ENCODE measurements around the gene GPD1.

DNA sequence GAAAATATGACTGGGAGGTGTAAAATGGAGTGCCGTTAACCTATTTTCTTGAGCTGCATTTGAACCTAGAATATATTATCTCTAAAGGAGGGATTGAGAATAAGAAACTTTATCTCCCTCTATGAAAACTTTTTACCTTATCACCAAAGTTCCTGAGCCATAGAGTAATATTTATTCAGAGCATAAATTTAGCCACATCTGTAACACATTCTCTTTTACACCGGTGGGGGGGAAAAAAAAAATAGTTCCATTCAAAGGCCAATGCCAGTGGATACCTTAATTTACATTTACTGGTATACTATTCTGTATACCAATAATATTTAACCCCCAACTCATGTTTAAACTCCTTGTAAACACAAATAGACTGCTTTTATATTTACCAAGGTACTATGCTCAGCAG lies 41.6 kb downstream of the GPD1 start:
- no peak for TF ChIP-seq EZH2 (IDR thresholded peaks at IDR 0.05)
- TF ChIP-seq, protein P1, sequence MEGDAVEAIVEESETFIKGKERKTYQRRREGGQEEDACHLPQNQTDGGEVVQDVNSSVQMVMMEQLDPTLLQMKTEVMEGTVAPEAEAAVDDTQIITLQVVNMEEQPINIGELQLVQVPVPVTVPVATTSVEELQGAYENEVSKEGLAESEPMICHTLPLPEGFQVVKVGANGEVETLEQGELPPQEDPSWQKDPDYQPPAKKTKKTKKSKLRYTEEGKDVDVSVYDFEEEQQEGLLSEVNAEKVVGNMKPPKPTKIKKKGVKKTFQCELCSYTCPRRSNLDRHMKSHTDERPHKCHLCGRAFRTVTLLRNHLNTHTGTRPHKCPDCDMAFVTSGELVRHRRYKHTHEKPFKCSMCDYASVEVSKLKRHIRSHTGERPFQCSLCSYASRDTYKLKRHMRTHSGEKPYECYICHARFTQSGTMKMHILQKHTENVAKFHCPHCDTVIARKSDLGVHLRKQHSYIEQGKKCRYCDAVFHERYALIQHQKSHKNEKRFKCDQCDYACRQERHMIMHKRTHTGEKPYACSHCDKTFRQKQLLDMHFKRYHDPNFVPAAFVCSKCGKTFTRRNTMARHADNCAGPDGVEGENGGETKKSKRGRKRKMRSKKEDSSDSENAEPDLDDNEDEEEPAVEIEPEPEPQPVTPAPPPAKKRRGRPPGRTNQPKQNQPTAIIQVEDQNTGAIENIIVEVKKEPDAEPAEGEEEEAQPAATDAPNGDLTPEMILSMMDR (IDR thresholded peaks at IDR 0.05), result no peak
